Mammary epithelial cell (primary cell): ENCODE results near the gene IFNL2.
"Not testable (repeated sequence)": the region's sequence is repeated elsewhere in the genome, so short reads cannot be mapped to it uniquely, and the experiment has no call there.

Experiments used
- CTCF ChIP-seq, 2 donors: IDR thresholded peaks in 1 of 2; conservative IDR thresholded peaks in 1 of 2; 2 replicates each; pipeline ENCODE4 v1.5.1; 2011 to 2012; ENCODE audit warnings: inconsistent platforms in 2 of 2, low read length in 2 of 2, mild to moderate bottlenecking in 2 of 2, control low read depth in 1 of 2, low read depth in 1 of 2; ENCODE audit not compliant: insufficient read depth in 1 of 2; ENCODE audit errors: extremely low read depth in 1 of 2
- EZH2 ChIP-seq: IDR thresholded peaks from 2 replicates; pipeline ENCODE4 v1.6.1; 2012; ENCODE audit warnings: low read length, inconsistent platforms, borderline replicate concordance

- TF ChIP-seq EZH2; CTCF (conservative IDR thresholded peaks at IDR 0.05 in 1 of 2, IDR thresholded peaks at IDR 0.05 in 1 of 2; ENCODE audit: extremely low read depth in 1 of 2, insufficient read depth in 1 of 2, low read depth in 1 of 2, low read length in 2 of 2): not testable (repeated sequence)
These were observed 1.2 kb downstream of the IFNL2 start for GRCh38 chr19:39269369-39269768.
